Measurements from ENCODE around the gene DMD. TPM values are rescaled to one million over a fixed set of nuclear protein-coding genes. Genes with fewer than 3 reads are reported as not detected.

DMD gene
- polyA plus RNA-seq, 3 donors = 0.23 TPM; not detected in 2

DNA sequence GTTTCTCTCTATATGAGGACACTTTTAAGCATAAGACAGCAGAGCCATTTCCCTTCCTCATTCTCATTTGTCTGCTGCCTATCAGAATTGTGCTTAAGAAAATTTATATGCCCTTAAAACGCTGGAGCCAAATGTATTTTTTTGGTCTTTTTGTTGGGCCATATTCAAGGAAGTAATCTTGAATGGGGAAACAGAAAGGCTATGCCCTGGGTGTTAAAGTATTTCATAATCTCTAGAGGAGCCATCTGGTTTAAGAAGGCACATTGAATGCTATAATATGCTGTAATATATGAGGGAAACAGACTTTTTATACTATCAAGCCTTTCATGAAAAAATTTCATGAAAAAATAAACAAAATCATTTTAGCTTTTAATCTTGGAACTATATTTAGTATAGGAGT lies 4.3 kb downstream of the DMD start:
- Mint-ChIP-seq H3K36me3 (no peaks in the 10 kb centered on the region), H3K9me3 (peaks cover 0 to 5% (median 2%) of the 10 kb centered on the region in 7 donors), H3K4me1 (no peaks in the 10 kb centered on the region), H3K4me3 (no peak overlapping the region), H3K27me3 (ENCODE audit: low read depth in 3 of 3) (no peaks in the 10 kb centered on the region), H3K27ac (no peak overlapping the region)
- Histone ChIP-seq H3K4me1 (ENCODE audit: control insufficient read depth in 1 of 2, insufficient read depth in 2 of 2, low read length in 2 of 2) (no peaks in the 10 kb centered on the region), H3K36me3 (replicated peaks in 1 of 2; ENCODE audit: control insufficient read depth in 1 of 2, insufficient read depth in 2 of 2, low read length in 2 of 2) (no peaks in the 10 kb centered on the region), H3K9me3 (replicated peaks in 1 of 2; ENCODE audit: control insufficient read depth in 1 of 2, insufficient read depth in 1 of 2, low read length in 2 of 2) (no peaks in the 10 kb centered on the region), H3K79me2 (ENCODE audit: insufficient read depth, low read length) (no peaks in the 10 kb centered on the region), H3K27ac (ENCODE audit: low read depth in 1 of 2, low read length in 2 of 2) (no peak overlapping the region), H4K20me1 (ENCODE audit: insufficient read depth, low read length) (no peaks in the 10 kb centered on the region), H3K4me2 (replicated peaks; ENCODE audit: extremely low read depth, low read length, poor library complexity, severe bottlenecking) (no peak overlapping the region), H3K9ac (ENCODE audit: insufficient read depth, low read length, poor library complexity, severe bottlenecking) (no peak overlapping the region), H3K4me3 (replicated peaks in 1 of 3; ENCODE audit: low read depth in 2 of 3, low read length in 3 of 3) (no peak overlapping the region), H2AFZ (ENCODE audit: insufficient read depth, low read depth, low read length, poor library complexity, severe bottlenecking) (no peak overlapping the region), H3K27me3 (ENCODE audit: control insufficient read depth in 2 of 2, insufficient read depth in 2 of 2, low read length in 2 of 2) (no peaks in the 10 kb centered on the region)
- TF ChIP-seq, protein P1, sequence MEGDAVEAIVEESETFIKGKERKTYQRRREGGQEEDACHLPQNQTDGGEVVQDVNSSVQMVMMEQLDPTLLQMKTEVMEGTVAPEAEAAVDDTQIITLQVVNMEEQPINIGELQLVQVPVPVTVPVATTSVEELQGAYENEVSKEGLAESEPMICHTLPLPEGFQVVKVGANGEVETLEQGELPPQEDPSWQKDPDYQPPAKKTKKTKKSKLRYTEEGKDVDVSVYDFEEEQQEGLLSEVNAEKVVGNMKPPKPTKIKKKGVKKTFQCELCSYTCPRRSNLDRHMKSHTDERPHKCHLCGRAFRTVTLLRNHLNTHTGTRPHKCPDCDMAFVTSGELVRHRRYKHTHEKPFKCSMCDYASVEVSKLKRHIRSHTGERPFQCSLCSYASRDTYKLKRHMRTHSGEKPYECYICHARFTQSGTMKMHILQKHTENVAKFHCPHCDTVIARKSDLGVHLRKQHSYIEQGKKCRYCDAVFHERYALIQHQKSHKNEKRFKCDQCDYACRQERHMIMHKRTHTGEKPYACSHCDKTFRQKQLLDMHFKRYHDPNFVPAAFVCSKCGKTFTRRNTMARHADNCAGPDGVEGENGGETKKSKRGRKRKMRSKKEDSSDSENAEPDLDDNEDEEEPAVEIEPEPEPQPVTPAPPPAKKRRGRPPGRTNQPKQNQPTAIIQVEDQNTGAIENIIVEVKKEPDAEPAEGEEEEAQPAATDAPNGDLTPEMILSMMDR (IDR thresholded peaks at IDR 0.05) = no peak
- intact Hi-C loops (cut with micrococcal nuclease) = no loop called here
- WGBS (ENCODE audit: insufficient coverage) = no CpG with 5 or more reads among the region's 1 CpG
- no peak for DNase-seq

DNA sequence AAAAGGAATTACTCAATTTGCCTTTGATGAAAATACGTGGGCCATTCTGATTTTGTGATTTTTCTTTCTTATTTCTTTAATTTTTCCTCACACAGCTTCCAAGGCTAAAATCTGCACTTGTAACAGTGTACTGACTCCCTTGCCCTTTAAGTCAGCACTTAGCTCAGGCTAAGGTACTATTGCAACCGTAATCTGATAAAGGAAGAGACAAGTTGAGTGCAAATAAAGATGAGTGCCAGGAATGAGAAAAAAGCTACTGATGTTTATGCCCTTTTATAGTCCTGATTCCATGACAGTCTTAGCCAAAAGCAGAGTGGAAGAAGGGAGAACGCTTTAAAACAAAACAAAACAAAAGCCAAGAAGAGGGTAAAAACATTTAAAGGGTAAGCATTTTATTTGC lies 6.0 kb downstream of the DMD start:
- H3K9me3 Mint-ChIP-seq = peaks cover 0 to 5% (median 2%) of the 10 kb centered on the region in 7 donors
- H3K27ac ChIP-seq (ENCODE audit: low read depth in 1 of 2, low read length in 2 of 2) = no peak overlapping the region
- no peak overlapping the region for H3K27ac Mint-ChIP-seq
- no peak overlapping the region for H2AFZ ChIP-seq (ENCODE audit: insufficient read depth, low read depth, low read length, poor library complexity, severe bottlenecking)
- H3K9me3 ChIP-seq (replicated peaks in 1 of 2; ENCODE audit: control insufficient read depth in 1 of 2, insufficient read depth in 1 of 2, low read length in 2 of 2) = no peaks in the 10 kb centered on the region
- H3K79me2 ChIP-seq (ENCODE audit: insufficient read depth, low read length) = no peaks in the 10 kb centered on the region
- no peaks in the 10 kb centered on the region for H3K36me3 Mint-ChIP-seq
- H3K9ac ChIP-seq (ENCODE audit: insufficient read depth, low read length, poor library complexity, severe bottlenecking) = no peak overlapping the region
- DNase-seq = no peak
- H3K36me3 ChIP-seq (replicated peaks in 1 of 2; ENCODE audit: control insufficient read depth in 1 of 2, insufficient read depth in 2 of 2, low read length in 2 of 2) = no peaks in the 10 kb centered on the region
- H3K27me3 ChIP-seq (ENCODE audit: control insufficient read depth in 2 of 2, insufficient read depth in 2 of 2, low read length in 2 of 2) = no peaks in the 10 kb centered on the region
- WGBS (ENCODE audit: insufficient coverage) = no CpG with 5 or more reads among the region's 3 CpGs
- H3K4me2 ChIP-seq (replicated peaks; ENCODE audit: extremely low read depth, low read length, poor library complexity, severe bottlenecking) = no peak overlapping the region
- H3K4me1 Mint-ChIP-seq = no peaks in the 10 kb centered on the region
- H3K4me3 Mint-ChIP-seq = no peak overlapping the region
- H3K4me1 ChIP-seq (ENCODE audit: control insufficient read depth in 1 of 2, insufficient read depth in 2 of 2, low read length in 2 of 2) = no peaks in the 10 kb centered on the region
- TF ChIP-seq, protein P1 (IDR thresholded peaks at IDR 0.05) = no peak
- H3K4me3 ChIP-seq (replicated peaks in 1 of 3; ENCODE audit: low read depth in 2 of 3, low read length in 3 of 3) = no peak overlapping the region
- H4K20me1 ChIP-seq (ENCODE audit: insufficient read depth, low read length) = no peaks in the 10 kb centered on the region
- intact Hi-C loops (cut with micrococcal nuclease) = no loop called here
- H3K27me3 Mint-ChIP-seq (ENCODE audit: low read depth in 3 of 3) = no peaks in the 10 kb centered on the region

Data from CD14-positive monocyte (primary cell).